Chondrocyte (in vitro differentiated cells): Measurements from ENCODE around the gene BPI. TPM values are rescaled to one million over a fixed set of nuclear protein-coding genes. Genes with fewer than 3 reads are reported as not detected.
A peak's percentile ranks its signal among the peaks of the same experiment; 100 is the strongest.
"Not testable (repeated sequence)": the region's sequence is repeated elsewhere in the genome, so short reads cannot be mapped to it uniquely, and the experiment has no call there.

Experiments used
- DNase-seq: peaks from one replicate; pipeline ENCODE4 v3.0.0; 2021; ENCODE audit warnings: mixed read lengths, low spot score
- H3K27ac Mint-ChIP-seq: one replicate; pipeline ENCODE4 v1.8.0; 2021; ENCODE audit warnings: mild to moderate bottlenecking, moderate library complexity, mixed read lengths; ENCODE audit not compliant: unreplicated experiment
- H3K27me3 Mint-ChIP-seq: 2 replicates; pipeline ENCODE4 v1.8.0; 2021; ENCODE audit warnings: low read depth, mixed read lengths
- H3K36me3 Mint-ChIP-seq: 2 replicates; pipeline ENCODE4 v1.8.0; 2021; ENCODE audit warnings: low read depth, mixed read lengths
- H3K4me1 Mint-ChIP-seq: 2 replicates; pipeline ENCODE4 v1.8.0; 2021; ENCODE audit warnings: low read depth, mild to moderate bottlenecking, mixed read lengths
- H3K4me3 Mint-ChIP-seq: one replicate; pipeline ENCODE4 v1.8.0; 2021; ENCODE audit warnings: mild to moderate bottlenecking, moderate library complexity, mixed read lengths; ENCODE audit not compliant: unreplicated experiment
- H3K9me3 Mint-ChIP-seq: 2 replicates; pipeline ENCODE4 v1.8.0; 2021; ENCODE audit warnings: low read depth, mixed read lengths
- CTCF ChIP-seq: fragments of 200-600 bp; sonication (generic); IDR thresholded peaks from 2 replicates; pipeline ENCODE4 v1.5.0; 2021; ENCODE audit warnings: antibody characterized with exemption, mild to moderate bottlenecking, moderate library complexity
- total RNA-seq: library from RNA; stranded (reverse); gene quantifications from 3 replicates; pipeline ENCODE4 v1.2.1, GENCODE V29; 2021

Gene BPI
- total RNA-seq, 1 donor from 2014 or later = 0.55 TPM

- no peak overlapping the region for H3K4me3 Mint-ChIP-seq
These were observed 27.9 kb downstream of the BPI start for GRCh38 chr20:38331814-38332213.

GRCh38 chr20:38334016-38334415 is 30.1 kb downstream of the BPI start:
- no peak overlapping the region for H3K27ac Mint-ChIP-seq
- no peak overlapping the region for H3K4me3 Mint-ChIP-seq
- H3K9me3 Mint-ChIP-seq = peaks cover 5% of the 10 kb centered on the region
- peaks cover 31% of the 10 kb centered on the region for H3K27me3 Mint-ChIP-seq
- H3K4me1 Mint-ChIP-seq = no peaks in the 10 kb centered on the region
- H3K36me3 Mint-ChIP-seq = peaks cover 4% of the 10 kb centered on the region
- TF ChIP-seq CTCF = no peak
- DNase-seq = no peak

More at GRCh38 chr20:38331814-38332213, 27.9 kb downstream of the BPI start:
- no peak for TF ChIP-seq CTCF
- H3K27me3 Mint-ChIP-seq = peaks cover 30% of the 10 kb centered on the region
- H3K9me3 Mint-ChIP-seq = no peaks in the 10 kb centered on the region
- peaks cover 2% of the 10 kb centered on the region for H3K36me3 Mint-ChIP-seq
- no peak for DNase-seq
- no peak overlapping the region for H3K27ac Mint-ChIP-seq
- H3K4me1 Mint-ChIP-seq = no peaks in the 10 kb centered on the region

- peaks cover 5% of the 10 kb centered on the region for H3K9me3 Mint-ChIP-seq
- no peak overlapping the region for H3K4me3 Mint-ChIP-seq
These were observed 32.8 kb downstream of the BPI start for GRCh38 chr20:38336726-38337125.

GRCh38 chr20:38337561-38338140 is 33.7 kb downstream of the BPI start:
- H3K36me3 Mint-ChIP-seq = peaks cover 4% of the 10 kb centered on the region
- peaks cover 29% of the 10 kb centered on the region for H3K27me3 Mint-ChIP-seq
- peaks cover 5% of the 10 kb centered on the region for H3K9me3 Mint-ChIP-seq
- no peak for DNase-seq
- no peak overlapping the region for H3K27ac Mint-ChIP-seq
- no peaks in the 10 kb centered on the region for H3K4me1 Mint-ChIP-seq
- TF ChIP-seq CTCF = peak; percentile 68
- H3K4me3 Mint-ChIP-seq = no peak overlapping the region

More at GRCh38 chr20:38336726-38337125, 32.8 kb downstream of the BPI start:
- DNase-seq = no peak
- no peak for TF ChIP-seq CTCF
- Mint-ChIP-seq H3K27me3 (peaks cover 29% of the 10 kb centered on the region), H3K4me1 (no peaks in the 10 kb centered on the region), H3K36me3 (peaks cover 4% of the 10 kb centered on the region), H3K27ac (no peak overlapping the region)

- Mint-ChIP-seq H3K4me3 (no peak overlapping the region), H3K27me3 (peaks cover 26% of the 10 kb centered on the region), H3K4me1 (no peaks in the 10 kb centered on the region), H3K36me3 (peaks cover 4% of the 10 kb centered on the region), H3K9me3 (peaks cover 5% of the 10 kb centered on the region), H3K27ac (no peak overlapping the region)
- DNase-seq = no peak
- peak; percentile 69 for TF ChIP-seq CTCF
These were observed 35.0 kb downstream of the BPI start for GRCh38 chr20:38338849-38339520.

- H3K36me3 Mint-ChIP-seq, H3K4me1 Mint-ChIP-seq, DNase-seq, H3K27ac Mint-ChIP-seq, H3K9me3 Mint-ChIP-seq, H3K4me3 Mint-ChIP-seq: not testable (repeated sequence)
- H3K27me3 Mint-ChIP-seq = peaks cover 26% of the 10 kb centered on the region
These were observed 35.6 kb downstream of the BPI start for GRCh38 chr20:38339521-38339896.
